ENCODE measurements around the gene ZGLP1. TPM values are rescaled to one million over a fixed set of nuclear protein-coding genes. Genes with fewer than 3 reads are reported as not detected.

The ZGLP1 gene
- total and polyA plus RNA-seq, 2 of the 13 experiments (the other 11 are each of a cell fraction or from before 2014, with no cell fraction given): 2.4 to 3.0 TPM

DNA sequence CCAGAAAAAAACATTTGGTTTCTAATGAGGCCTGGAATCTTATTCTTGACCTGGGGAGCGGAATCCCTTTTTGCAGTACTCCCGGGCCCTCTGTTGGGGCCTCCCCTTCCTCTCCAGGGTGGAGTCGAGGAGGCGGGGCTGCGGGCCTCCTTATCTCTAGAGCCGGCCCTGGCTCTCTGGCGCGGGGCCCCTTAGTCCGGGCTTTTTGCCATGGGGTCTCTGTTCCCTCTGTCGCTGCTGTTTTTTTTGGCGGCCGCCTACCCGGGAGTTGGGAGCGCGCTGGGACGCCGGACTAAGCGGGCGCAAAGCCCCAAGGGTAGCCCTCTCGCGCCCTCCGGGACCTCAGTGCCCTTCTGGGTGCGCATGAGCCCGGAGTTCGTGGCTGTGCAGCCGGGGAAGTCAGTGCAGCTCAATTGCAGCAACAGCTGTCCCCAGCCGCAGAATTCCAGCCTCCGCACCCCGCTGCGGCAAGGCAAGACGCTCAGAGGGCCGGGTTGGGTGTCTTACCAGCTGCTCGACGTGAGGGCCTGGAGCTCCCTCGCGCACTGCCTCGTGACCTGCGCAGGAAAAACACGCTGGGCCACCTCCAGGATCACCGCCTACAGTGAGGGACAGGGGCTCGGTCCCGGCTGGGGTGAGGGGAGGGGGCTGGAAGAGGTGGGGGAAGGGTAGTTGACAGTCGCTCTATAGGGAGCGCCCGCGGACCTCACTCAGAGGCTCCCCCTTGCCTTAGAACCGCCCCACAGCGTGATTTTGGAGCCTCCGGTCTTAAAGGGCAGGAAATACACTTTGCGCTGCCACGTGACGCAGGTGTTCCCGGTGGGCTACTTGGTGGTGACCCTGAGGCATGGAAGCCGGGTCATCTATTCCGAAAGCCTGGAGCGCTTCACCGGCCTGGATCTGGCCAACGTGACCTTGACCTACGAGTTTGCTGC lies 22.5 kb downstream of the ZGLP1 start, which contains the start of gene ICAM4 (continued):
- TF ChIP-seq, protein P1, sequence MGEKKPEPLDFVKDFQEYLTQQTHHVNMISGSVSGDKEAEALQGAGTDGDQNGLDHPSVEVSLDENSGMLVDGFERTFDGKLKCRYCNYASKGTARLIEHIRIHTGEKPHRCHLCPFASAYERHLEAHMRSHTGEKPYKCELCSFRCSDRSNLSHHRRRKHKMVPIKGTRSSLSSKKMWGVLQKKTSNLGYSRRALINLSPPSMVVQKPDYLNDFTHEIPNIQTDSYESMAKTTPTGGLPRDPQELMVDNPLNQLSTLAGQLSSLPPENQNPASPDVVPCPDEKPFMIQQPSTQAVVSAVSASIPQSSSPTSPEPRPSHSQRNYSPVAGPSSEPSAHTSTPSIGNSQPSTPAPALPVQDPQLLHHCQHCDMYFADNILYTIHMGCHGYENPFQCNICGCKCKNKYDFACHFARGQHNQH (CRISPR knock-in tag; IDR thresholded peaks at IDR 0.05): peak; percentile 24; the same call in 1 of the 2 replicates
- peak; percentile 71; the same call in 1 of the 2 replicates for TF ChIP-seq SRY (CRISPR knock-in tag; IDR thresholded peaks at IDR 0.05)

- peaks cover 53% of the 10 kb centered on the region for H3K4me1 ChIP-seq (ENCODE audit: insufficient read depth, low read length)
- ATAC-seq: no peak
- TF ChIP-seq ATF1 (CRISPR knock-in tag; IDR thresholded peaks at IDR 0.05) (no peak), RBFOX2 (IDR thresholded peaks at IDR 0.05; ENCODE audit: low read depth, low read length) (0 out of 2 replicates have a peak, but pooled peaks have one; percentile 33), RCOR2 (CRISPR knock-in tag; IDR thresholded peaks at IDR 0.05) (no peak), TARDBP (CRISPR knock-in tag; IDR thresholded peaks at IDR 0.05) (no peak)
- TF ChIP-seq, protein P2, sequence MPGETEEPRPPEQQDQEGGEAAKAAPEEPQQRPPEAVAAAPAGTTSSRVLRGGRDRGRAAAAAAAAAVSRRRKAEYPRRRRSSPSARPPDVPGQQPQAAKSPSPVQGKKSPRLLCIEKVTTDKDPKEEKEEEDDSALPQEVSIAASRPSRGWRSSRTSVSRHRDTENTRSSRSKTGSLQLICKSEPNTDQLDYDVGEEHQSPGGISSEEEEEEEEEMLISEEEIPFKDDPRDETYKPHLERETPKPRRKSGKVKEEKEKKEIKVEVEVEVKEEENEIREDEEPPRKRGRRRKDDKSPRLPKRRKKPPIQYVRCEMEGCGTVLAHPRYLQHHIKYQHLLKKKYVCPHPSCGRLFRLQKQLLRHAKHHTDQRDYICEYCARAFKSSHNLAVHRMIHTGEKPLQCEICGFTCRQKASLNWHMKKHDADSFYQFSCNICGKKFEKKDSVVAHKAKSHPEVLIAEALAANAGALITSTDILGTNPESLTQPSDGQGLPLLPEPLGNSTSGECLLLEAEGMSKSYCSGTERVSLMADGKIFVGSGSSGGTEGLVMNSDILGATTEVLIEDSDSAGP (CRISPR knock-in tag; IDR thresholded peaks at IDR 0.05; ENCODE audit: borderline replicate concordance): no peak
- POLR2A ChIA-PET: interaction anchor here (1.0 to 7.3 kb wide), 5 partner anchors 14 to 49 kb away, joined by 3 to 149 read pairs (median 6); partner anchors contain the start of genes ICAM1 and RAVER1
- WGBS (ENCODE audit: low lambda C conversion rate): 95% methylated on average over 2 of the region's 4 CpGs
- no peak overlapping the region for H3K9ac ChIP-seq (ENCODE audit: insufficient read depth, low read depth, low read length)
- intact Hi-C loops (cut with micrococcal nuclease; ENCODE audit: unreplicated experiment): no loop called here
- DNase-seq (ENCODE audit: low spot score): no peak
- no peak overlapping the region for H3K4me2 ChIP-seq (ENCODE audit: low read depth, low read length)
- no peaks in the 10 kb centered on the region for H3K79me2 ChIP-seq (ENCODE audit: insufficient read depth, low read length)
- H3K27ac ChIP-seq (ENCODE audit: extremely low read length, insufficient read depth, low read length): no peak overlapping the region
- no peak overlapping the region for H3K4me3 ChIP-seq (replicated peaks in 1 of 3; ENCODE audit: insufficient read depth in 1 of 3, low read depth in 2 of 3, low read length in 3 of 3)
- no peak for FAIRE-seq
- in situ Hi-C loops (cut with HindIII; ENCODE audit: extremely low pct_ligation_motif_present, low pct_unique_long_range_greater_than_20kb): no loop called here
- H3K36me3 ChIP-seq (replicated peaks in 1 of 2; ENCODE audit: control insufficient read depth in 1 of 2, insufficient read depth in 2 of 2, low read length in 2 of 2): peaks cover 19 to 26% of the 10 kb centered on the region in 2 experiments
- CTCF ChIA-PET (ENCODE audit: low intra/inter-chr PET ratio, low total read pairs): no interaction called here
- 0 out of 2 replicates have a peak, but pooled peaks cover 6% of the 10 kb centered on the region for H4K20me1 ChIP-seq (ENCODE audit: insufficient read depth, low read length)
- H2AFZ ChIP-seq (ENCODE audit: low read length): no peak overlapping the region
- TSS peak; percentile 67 for BruUV-seq (replicated peaks)
- H3K9me3 ChIP-seq (ENCODE audit: low read length): no peaks in the 10 kb centered on the region
- H3K27me3 ChIP-seq (ENCODE audit: control insufficient read depth in 1 of 2, insufficient read depth in 2 of 2, low read length in 2 of 2): peaks cover 0 to 6% of the 10 kb centered on the region in 2 experiments; a peak in 3 of 5 replicates
Observed at GRCh38 chr19:10285393-10285792, 24.2 kb downstream of the ZGLP1 start.

Data from HepG2 (cell line).